GM21528 (cell line): ENCODE measurements around the gene GSC.
"Not testable (repeated sequence)": the region's sequence is repeated elsewhere in the genome, so short reads cannot be mapped to it uniquely, and the experiment has no call there.

Experiments used
- ATAC-seq: cut with Tn5 transposase; IDR thresholded peaks from one replicate; pipeline ENCODE4 v1.9.1; 2021; ENCODE audit warnings: mild to moderate bottlenecking, moderate library complexity; ENCODE audit not compliant: unreplicated experiment, low FRiP score

The GSC gene

GRCh38 chr14:94769391-94770250 is at the start of gene GSC:
TSS of gene GSC (minus strand) at chr14:94770113. CDS start at chr14:94770015, 98 bp downstream.
- ATAC-seq = no peak

GRCh38 chr14:94819531-94819930 is 49.6 kb upstream of the GSC start:
- ATAC-seq = no peak

- ATAC-seq = no peak
Observed at GRCh38 chr14:94816113-94816512, 46.2 kb upstream of the GSC start.

- no peak for ATAC-seq
Observed at GRCh38 chr14:94805680-94806288, 35.9 kb upstream of the GSC start.

GRCh38 chr14:94801225-94801624 is 31.3 kb upstream of the GSC start:
- ATAC-seq = no peak

GRCh38 chr14:94800764-94801163 is 30.9 kb upstream of the GSC start:
- ATAC-seq = not testable (repeated sequence)

GRCh38 chr14:94797887-94798286 is 28.0 kb upstream of the GSC start:
- ATAC-seq = no peak

GRCh38 chr14:94796278-94796677 is 26.4 kb upstream of the GSC start:
- ATAC-seq = no peak

- no peak for ATAC-seq
Observed at GRCh38 chr14:94795372-94795771, 25.5 kb upstream of the GSC start.

GRCh38 chr14:94793901-94794300 is 24.0 kb upstream of the GSC start:
- ATAC-seq = no peak

GRCh38 chr14:94787655-94788054 is 17.7 kb upstream of the GSC start:
- ATAC-seq = no peak

GRCh38 chr14:94787092-94787491 is 17.2 kb upstream of the GSC start:
- no peak for ATAC-seq

GRCh38 chr14:94780536-94781399 is 10.9 kb upstream of the GSC start:
- no peak for ATAC-seq

GRCh38 chr14:94779713-94780112 is 9.8 kb upstream of the GSC start:
- ATAC-seq = no peak

- no peak for ATAC-seq
Observed at GRCh38 chr14:94775871-94776210, 5.9 kb upstream of the GSC start.

GRCh38 chr14:94775091-94775870 is 5.4 kb upstream of the GSC start:
- no peak for ATAC-seq

GRCh38 chr14:94774344-94775090 is 4.6 kb upstream of the GSC start:
- ATAC-seq = no peak

GRCh38 chr14:94773655-94774343 is 3.9 kb upstream of the GSC start:
- no peak for ATAC-seq

- no peak for ATAC-seq
Observed at GRCh38 chr14:94773061-94773648, 3.2 kb upstream of the GSC start.
